Measurements from ENCODE around the gene CERK.

GRCh38 chr22:46783721-46784120 lies 45.7 kb upstream of the CERK start:
- no peak for TF ChIP-seq CTCF (IDR thresholded peaks at IDR 0.05)
- TF ChIP-seq NR3C1 (CRISPR knock-in tag; conservative IDR thresholded peaks at IDR 0.05; ENCODE audit: low read depth) = no peak
- no peak for TF ChIP-seq NR1H2 (CRISPR knock-in tag; IDR thresholded peaks at IDR 0.05)
- no peak for TF ChIP-seq ESRRA (CRISPR knock-in tag; IDR thresholded peaks at IDR 0.05; ENCODE audit: borderline replicate concordance)
- no peak for TF ChIP-seq FOXJ3 (CRISPR knock-in tag; IDR thresholded peaks at IDR 0.05; ENCODE audit: borderline replicate concordance)
- TF ChIP-seq, protein P1, sequence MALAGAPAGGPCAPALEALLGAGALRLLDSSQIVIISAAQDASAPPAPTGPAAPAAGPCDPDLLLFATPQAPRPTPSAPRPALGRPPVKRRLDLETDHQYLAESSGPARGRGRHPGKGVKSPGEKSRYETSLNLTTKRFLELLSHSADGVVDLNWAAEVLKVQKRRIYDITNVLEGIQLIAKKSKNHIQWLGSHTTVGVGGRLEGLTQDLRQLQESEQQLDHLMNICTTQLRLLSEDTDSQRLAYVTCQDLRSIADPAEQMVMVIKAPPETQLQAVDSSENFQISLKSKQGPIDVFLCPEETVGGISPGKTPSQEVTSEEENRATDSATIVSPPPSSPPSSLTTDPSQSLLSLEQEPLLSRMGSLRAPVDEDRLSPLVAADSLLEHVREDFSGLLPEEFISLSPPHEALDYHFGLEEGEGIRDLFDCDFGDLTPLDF (CRISPR knock-in tag; IDR thresholded peaks at IDR 0.05) = no peak
- no peak for TF ChIP-seq JUN (CRISPR knock-in tag; IDR thresholded peaks at IDR 0.05)
- no peak for TF ChIP-seq ZNF396 (CRISPR knock-in tag; IDR thresholded peaks at IDR 0.05; ENCODE audit: borderline replicate concordance)
- TF ChIP-seq, protein P2, sequence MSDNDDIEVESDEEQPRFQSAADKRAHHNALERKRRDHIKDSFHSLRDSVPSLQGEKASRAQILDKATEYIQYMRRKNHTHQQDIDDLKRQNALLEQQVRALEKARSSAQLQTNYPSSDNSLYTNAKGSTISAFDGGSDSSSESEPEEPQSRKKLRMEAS (CRISPR knock-in tag; IDR thresholded peaks at IDR 0.05) = no peak
- TF ChIP-seq JAZF1 (CRISPR knock-in tag; IDR thresholded peaks at IDR 0.05) = no peak
- no peak for TF ChIP-seq NR2C2 (CRISPR knock-in tag; IDR thresholded peaks at IDR 0.05)
- no peak for TF ChIP-seq SMAD3 (CRISPR knock-in tag; IDR thresholded peaks at IDR 0.05; ENCODE audit: borderline replicate concordance)

All from WTC11 (cell line).